Measurements from ENCODE around the gene HMGCR. TPM values are rescaled to one million over a fixed set of nuclear protein-coding genes. Genes with fewer than 3 reads are reported as not detected.

The HMGCR gene
- total and polyA plus RNA-seq, 2 donors (not counting 1 experiment from before 2014, with no cell fraction given), result 8.1 to 55.7 TPM

DNA sequence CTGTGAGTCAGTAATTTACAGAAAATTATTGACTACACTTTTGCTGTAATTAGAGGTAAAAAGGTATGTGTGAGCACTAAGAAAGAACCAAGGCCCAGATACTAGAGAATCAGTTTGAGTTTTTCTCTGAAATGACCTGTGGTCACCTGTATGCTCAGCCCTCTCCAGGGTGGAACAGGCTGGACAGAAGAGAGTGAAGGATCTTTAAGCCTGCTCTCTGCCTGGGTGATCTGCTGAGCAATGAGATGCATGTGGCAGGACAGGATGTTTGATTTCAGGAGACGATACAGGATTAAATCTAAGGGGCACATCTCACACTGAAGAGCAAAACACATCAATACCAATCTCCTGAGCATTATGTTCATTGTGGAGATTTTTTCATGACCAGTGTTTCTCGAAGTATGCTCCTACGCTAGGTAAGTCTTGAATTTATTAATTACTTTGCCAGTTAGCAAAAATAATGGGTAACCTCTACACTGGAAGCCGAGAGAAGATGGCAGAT lies 25.5 kb downstream of the HMGCR start:
- H3K27ac ChIP-seq (ENCODE audit: low read length in 2 of 2), result no peak overlapping the region
- no peak overlapping the region for H3K27ac Mint-ChIP-seq
- intact Hi-C loops (cut with micrococcal nuclease), result no loop called here
- H3K9me3 Mint-ChIP-seq (ENCODE audit: insufficient read depth), result no peaks in the 10 kb centered on the region
- no peak overlapping the region for H3K9ac ChIP-seq (ENCODE audit: low read length)
- no peaks in the 10 kb centered on the region for H3K9me3 ChIP-seq (ENCODE audit: control extremely low read depth in 1 of 3, control insufficient read depth in 2 of 3, insufficient read depth in 1 of 3, low read length in 2 of 3)
- POLR2A ChIA-PET, result no interaction called here
- no peaks in the 10 kb centered on the region for H3K4me1 ChIP-seq (ENCODE audit: control insufficient read depth in 2 of 2, insufficient read depth in 2 of 2, low read length in 2 of 2)
- CTCF ChIA-PET, result interaction anchor here (0.6 kb wide), 1 partner anchor 30 kb away, joined by 3 read pairs; no protein-coding TSS in a partner anchor
- H3K27me3 Mint-ChIP-seq, result no peaks in the 10 kb centered on the region
- H3K4me3 ChIP-seq (ENCODE audit: control extremely low read depth in 1 of 5, extremely low read depth in 1 of 5, insufficient read depth in 1 of 5, low read depth in 2 of 5, low read length in 4 of 5), result no peak overlapping the region
- H3K27me3 ChIP-seq (replicated peaks in 1 of 4; ENCODE audit: control extremely low read depth in 1 of 4, control insufficient read depth in 3 of 4, insufficient read depth in 4 of 4, low read length in 3 of 4), result no peaks in the 10 kb centered on the region
- no peak overlapping the region for H3K4me2 ChIP-seq (replicated peaks; ENCODE audit: low read depth, low read length, poor library complexity, severe bottlenecking)
- TF ChIP-seq EZH2 (IDR thresholded peaks at IDR 0.05; ENCODE audit: borderline replicate concordance, insufficient read depth, low read depth, low read length, poor library complexity, severe bottlenecking) (no peak), CTCF (IDR thresholded peaks at IDR 0.05) (no peak)
- WGBS (ENCODE audit: insufficient coverage), result no CpG with 5 or more reads among the region's 4 CpGs
- H3K79me2 ChIP-seq (ENCODE audit: control insufficient read depth, insufficient read depth, low read length), result no peaks in the 10 kb centered on the region
- peaks cover 0 to 34% of the 10 kb centered on the region in 2 experiments for H3K36me3 ChIP-seq (replicated peaks in 1 of 2; ENCODE audit: control extremely low read depth in 1 of 2, control insufficient read depth in 1 of 2, extremely low read depth in 1 of 2, insufficient read depth in 2 of 2, low read length in 1 of 2)
- DNase-seq, result no peak
- H3K4me1 Mint-ChIP-seq, result peaks cover 4% of the 10 kb centered on the region
- H4K20me1 ChIP-seq (ENCODE audit: control insufficient read depth, insufficient read depth, low read length, poor library complexity, severe bottlenecking), result no peaks in the 10 kb centered on the region
- no peak overlapping the region for H2AFZ ChIP-seq (ENCODE audit: insufficient read depth, low read depth, low read length, poor library complexity, severe bottlenecking)
- no peak for ATAC-seq (ENCODE audit: low read depth)
- H3K4me3 Mint-ChIP-seq, result no peak overlapping the region

- no peaks in the 10 kb centered on the region for H3K27me3 ChIP-seq (replicated peaks in 1 of 4; ENCODE audit: control extremely low read depth in 1 of 4, control insufficient read depth in 3 of 4, insufficient read depth in 4 of 4, low read length in 3 of 4)
Observed at GRCh38 chr5:75363111-75363510, 26.1 kb downstream of the HMGCR start.

More at GRCh38 chr5:75363111-75363510, 26.1 kb downstream of the HMGCR start:
- DNase-seq (no peak), ATAC-seq (ENCODE audit: low read depth) (no peak)
- no peak overlapping the region for H3K4me2 ChIP-seq (replicated peaks; ENCODE audit: low read depth, low read length, poor library complexity, severe bottlenecking)
- H2AFZ ChIP-seq (ENCODE audit: insufficient read depth, low read depth, low read length, poor library complexity, severe bottlenecking), result no peak overlapping the region
- no peaks in the 10 kb centered on the region for H3K79me2 ChIP-seq (ENCODE audit: control insufficient read depth, insufficient read depth, low read length)
- Mint-ChIP-seq H3K27me3 (no peaks in the 10 kb centered on the region), H3K27ac (no peak overlapping the region), H3K4me1 (peaks cover 4% of the 10 kb centered on the region), H3K9me3 (ENCODE audit: insufficient read depth) (no peaks in the 10 kb centered on the region), H3K4me3 (no peak overlapping the region)
- intact Hi-C loops (cut with micrococcal nuclease), result no loop called here
- no peaks in the 10 kb centered on the region for H4K20me1 ChIP-seq (ENCODE audit: control insufficient read depth, insufficient read depth, low read length, poor library complexity, severe bottlenecking)
- no peak overlapping the region for H3K9ac ChIP-seq (ENCODE audit: low read length)
- ChIA-PET POLR2A (no interaction called here), CTCF (interaction anchor here (0.6 kb wide), 1 partner anchor 30 kb away, joined by 3 read pairs; no protein-coding TSS in a partner anchor)
- H3K27ac ChIP-seq (ENCODE audit: low read length in 2 of 2), result no peak overlapping the region
- H3K9me3 ChIP-seq (ENCODE audit: control extremely low read depth in 1 of 3, control insufficient read depth in 2 of 3, insufficient read depth in 1 of 3, low read length in 2 of 3), result no peaks in the 10 kb centered on the region
- TF ChIP-seq CTCF (IDR thresholded peaks at IDR 0.05) (no peak), EZH2 (IDR thresholded peaks at IDR 0.05; ENCODE audit: borderline replicate concordance, insufficient read depth, low read depth, low read length, poor library complexity, severe bottlenecking) (no peak)
- 91% methylated on average over 5 of the region's 5 CpGs for WGBS (ENCODE audit: insufficient coverage)
- no peak overlapping the region for H3K4me3 ChIP-seq (ENCODE audit: control extremely low read depth in 1 of 5, extremely low read depth in 1 of 5, insufficient read depth in 1 of 5, low read depth in 2 of 5, low read length in 4 of 5)
- H3K4me1 ChIP-seq (ENCODE audit: control insufficient read depth in 2 of 2, insufficient read depth in 2 of 2, low read length in 2 of 2), result no peaks in the 10 kb centered on the region
- H3K36me3 ChIP-seq (replicated peaks in 1 of 2; ENCODE audit: control extremely low read depth in 1 of 2, control insufficient read depth in 1 of 2, extremely low read depth in 1 of 2, insufficient read depth in 2 of 2, low read length in 1 of 2), result peaks cover 0 to 34% of the 10 kb centered on the region in 2 experiments

All from B cell (primary cell).